ENCODE data around the gene PRAMEF14.
A peak's percentile ranks its signal among the peaks of the same experiment; 100 is the strongest.
"Not testable (repeated sequence)": the region's sequence is repeated elsewhere in the genome, so short reads cannot be mapped to it uniquely, and the experiment has no call there.

Gene PRAMEF14, protein sequence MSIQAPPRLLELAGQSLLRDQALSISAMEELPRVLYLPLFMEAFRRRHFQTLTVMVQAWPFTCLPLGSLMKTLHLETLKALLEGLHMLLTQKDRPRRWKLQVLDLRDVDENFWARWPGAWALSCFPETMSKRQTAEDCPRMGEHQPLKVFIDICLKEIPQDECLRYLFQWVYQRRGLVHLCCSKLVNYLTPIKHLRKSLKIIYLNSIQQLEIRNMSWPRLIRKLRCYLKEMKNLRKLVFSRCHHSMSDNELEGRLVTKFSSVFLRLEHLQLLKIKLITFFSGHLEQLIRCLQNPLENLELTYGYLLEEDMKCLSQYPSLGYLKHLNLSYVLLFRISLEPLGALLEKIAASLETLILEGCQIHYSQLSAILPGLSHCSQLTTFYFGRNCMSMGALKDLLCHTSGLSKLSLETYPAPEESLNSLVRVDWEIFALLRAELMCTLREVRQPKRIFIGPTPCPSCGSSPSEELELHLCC

GRCh38 chr1:13347034-13347433 is at the start of gene PRAMEF14:
Gene PRAMEF14, minus strand, starts transcription at chr1:13347134. Its CDS starts 1,820 bp downstream, at chr1:13345314.
- not testable (repeated sequence) for DNase-seq

DNA sequence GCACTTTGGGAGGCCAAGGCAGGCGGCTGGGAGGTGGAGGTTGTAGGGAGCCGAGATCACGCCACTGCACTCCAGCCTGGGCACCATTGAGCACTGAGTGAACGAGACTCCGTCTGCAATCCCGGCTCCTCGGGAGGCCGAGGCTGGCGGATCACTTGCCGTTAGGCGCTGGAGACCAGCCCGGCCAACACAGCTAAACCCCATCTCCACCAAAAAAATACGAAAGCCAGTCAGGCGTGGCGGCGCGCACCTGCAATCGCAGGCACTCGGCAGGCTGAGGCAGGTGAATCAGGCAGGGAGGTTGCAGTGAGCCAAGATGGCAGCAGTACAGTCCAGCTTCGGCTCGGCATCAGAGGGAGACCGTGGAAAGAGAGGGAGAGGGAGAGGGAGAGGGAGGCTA is 48.4 kb upstream of the PRAMEF14 start:
- DNase-seq: not testable (repeated sequence)

DNA sequence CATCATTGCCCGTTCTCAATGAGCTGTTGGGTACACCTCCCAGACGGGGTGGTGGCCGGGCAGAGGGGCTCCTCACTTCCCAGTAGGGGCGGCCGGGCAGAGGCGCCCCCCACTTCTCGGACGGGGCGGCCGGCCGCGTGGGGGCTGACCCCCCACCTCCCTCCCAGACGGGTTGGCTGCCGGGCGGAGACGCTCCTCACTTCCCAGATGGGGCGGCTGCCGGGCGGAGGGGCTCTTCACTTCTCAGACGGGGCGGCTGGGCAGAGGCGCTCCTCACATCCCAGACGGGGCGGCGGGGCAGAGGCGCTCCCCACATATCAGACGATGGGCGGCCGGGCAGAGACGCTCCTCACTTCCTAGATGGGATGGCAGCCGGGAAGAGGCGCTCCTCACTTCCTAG is 47.8 kb upstream of the PRAMEF14 start:
- DNase-seq: not testable (repeated sequence)

DNA sequence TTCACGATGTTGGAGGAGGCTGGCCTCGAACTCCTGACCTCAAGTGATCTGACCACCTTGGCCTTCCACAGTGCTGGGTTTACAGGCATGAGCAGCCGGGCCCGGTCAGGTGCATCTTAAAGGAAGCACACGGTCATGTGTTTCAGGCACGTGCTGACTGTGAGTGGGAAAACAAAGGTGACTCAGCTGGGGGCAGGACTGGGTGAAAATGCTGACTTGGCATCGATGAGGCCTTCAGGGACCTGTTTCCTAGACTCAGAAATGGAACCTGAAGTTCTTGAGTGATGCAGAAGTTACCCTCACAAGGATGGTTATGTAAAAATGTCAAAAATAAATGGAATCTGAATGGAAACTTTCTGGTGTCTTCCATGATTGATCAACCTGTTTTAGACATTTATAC is 46.1 kb upstream of the PRAMEF14 start:
- DNase-seq: not testable (repeated sequence)

- DNase-seq: not testable (repeated sequence)
Measured at GRCh38 chr1:13389332-13389731, 42.4 kb upstream of the PRAMEF14 start, which contains the start of gene PRAMEF17. Gene PRAMEF17, plus strand, starts transcription at chr1:13389632. Its CDS starts 26 bp downstream, at chr1:13389658.

DNA sequence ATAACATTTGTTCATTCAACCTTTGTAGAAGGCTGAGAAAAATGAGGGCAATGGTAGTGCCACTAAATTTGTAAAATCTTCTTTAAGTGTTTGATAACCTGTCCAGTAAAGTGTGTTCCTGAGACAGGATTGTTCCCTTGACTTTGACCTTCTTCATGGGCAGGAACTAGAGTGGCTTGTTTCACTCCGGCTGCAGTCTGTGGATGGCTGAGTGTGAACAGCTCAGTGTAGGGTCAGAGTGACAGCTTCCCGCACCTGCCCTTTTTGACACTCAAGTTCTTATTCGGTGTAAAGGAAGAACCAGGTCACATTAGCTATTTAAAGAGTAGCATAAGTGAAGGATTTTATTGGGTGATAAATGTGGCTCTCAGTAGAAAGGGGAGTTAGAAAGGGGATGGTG is 33.4 kb upstream of the PRAMEF14 start:
- not testable (repeated sequence) for DNase-seq

- DNase-seq: not testable (repeated sequence)
Measured at GRCh38 chr1:13378983-13379382, 32.0 kb upstream of the PRAMEF14 start.

- DNase-seq: not testable (repeated sequence)
Measured at GRCh38 chr1:13368544-13368943, 21.6 kb upstream of the PRAMEF14 start.

DNA sequence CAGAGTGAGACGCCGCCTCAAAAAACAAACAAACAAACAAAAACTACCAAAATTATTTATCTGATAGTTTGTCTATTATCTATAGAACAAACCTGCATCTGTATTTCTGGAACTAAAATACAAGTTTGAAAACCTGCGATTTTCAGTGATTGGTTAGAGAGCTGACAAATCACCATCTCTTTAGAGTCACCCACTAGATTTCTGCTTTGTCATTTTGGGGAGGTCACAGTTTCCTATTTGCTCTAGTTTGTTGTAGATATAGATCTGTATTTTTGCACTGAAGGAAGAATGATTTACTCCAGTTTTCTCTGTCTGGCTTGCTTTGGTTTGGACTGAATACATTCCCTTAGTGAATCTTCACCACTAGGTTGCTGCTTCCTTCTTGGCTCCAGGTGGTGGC is 19.6 kb upstream of the PRAMEF14 start:
- not testable (repeated sequence) for DNase-seq

DNA sequence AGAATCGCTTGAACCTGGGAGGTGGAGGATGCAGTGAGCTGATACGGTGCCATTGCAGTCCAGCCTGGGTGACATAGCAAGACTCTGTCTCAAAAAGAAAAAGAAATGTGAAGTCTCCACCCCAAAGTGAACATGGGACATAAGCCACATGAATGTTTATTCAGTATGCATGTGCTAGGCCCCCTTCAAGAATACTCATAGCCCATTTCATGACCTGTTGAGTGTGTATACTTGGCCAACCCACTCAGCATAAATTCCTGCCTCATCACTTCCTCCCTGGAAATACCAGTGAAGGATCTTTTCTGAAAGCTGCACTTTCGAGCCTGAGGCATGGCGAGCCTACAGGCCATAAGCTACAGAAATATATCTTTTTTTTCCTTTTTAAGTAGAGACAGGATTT is 18.0 kb upstream of the PRAMEF14 start:
- DNase-seq: not testable (repeated sequence)

DNA sequence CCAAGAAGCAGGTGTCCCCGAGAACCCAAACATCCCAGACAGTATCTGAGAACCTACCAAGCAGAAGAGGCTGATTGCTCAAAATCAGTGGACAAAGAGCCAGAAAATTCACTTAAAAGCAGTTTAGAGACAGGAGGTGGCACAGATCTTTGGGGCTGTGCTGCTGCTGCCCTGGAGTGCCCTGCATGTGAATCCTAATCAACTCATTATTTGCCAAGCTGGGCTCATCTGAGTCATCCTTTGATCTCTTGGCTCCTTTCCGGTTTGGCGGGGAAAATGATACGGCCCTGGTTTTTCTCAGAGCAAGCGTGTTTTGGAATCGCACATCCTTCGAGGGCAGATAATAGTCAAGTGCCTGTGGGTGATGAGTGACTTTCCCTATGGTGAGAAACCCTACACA is 15.4 kb upstream of the PRAMEF14 start:
- not testable (repeated sequence) for DNase-seq

DNA sequence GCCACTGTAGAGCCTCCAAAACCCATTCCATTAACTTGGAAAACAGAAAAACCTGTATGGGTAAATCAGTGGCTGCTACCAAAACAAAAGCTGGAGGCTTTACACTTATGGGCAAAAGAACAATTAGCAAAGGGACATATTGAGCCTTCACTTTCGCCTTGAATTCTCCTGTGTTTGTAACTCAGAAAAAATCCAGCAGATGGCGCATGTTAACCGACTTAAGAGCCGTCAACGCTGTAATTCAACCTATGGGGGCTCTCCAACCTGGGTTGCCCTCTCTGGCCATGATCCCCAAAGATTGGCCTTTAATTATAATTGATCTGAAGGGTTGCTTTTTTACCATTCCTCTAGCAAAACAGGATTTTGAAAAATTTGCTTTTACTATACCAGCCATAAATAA is 9.8 kb upstream of the PRAMEF14 start:
- peak; percentile 2 for DNase-seq

DNA sequence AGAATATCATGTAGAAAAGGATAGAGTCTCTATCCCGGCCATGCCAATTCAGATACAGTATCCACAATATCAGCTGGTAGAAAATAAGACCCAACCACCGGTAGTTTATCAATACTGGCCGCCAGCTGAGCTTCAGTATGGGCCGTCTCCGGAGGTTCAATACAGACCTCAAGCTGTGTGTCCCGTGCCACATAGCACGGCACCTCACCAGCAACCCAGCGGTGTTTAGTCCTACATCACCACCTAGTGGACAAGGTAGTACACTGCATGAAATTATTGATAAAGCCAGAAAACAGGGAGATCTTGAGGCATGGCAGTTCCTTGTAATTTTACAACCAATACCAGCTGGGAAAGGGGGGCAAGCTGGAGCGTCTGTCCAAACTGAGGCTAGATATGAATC is 7.5 kb upstream of the PRAMEF14 start:
- DNase-seq: not testable (repeated sequence)

DNA sequence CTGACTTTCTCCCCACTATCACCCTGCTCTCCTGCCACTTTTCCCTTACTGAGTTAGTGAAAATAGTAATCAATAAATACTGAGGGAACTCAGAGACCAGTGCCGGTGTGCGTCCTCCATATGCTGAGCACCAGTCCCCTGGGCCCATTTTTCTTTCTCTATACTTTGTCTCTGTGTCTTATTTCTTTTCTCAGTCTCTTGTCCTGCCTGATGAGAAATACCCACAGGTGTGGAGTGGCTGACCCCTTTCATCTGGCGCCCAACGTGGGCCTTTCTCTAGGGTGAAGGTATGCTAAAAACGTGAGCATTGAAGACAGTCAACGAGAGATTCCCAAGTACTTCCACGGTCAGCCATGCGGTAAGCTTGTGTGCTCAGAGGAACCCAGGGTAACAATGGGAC is 6.5 kb upstream of the PRAMEF14 start:
- not testable (repeated sequence) for DNase-seq

- not testable (repeated sequence) for DNase-seq
Measured at GRCh38 chr1:13342496-13342895, 4.4 kb downstream of the PRAMEF14 start.

DNA sequence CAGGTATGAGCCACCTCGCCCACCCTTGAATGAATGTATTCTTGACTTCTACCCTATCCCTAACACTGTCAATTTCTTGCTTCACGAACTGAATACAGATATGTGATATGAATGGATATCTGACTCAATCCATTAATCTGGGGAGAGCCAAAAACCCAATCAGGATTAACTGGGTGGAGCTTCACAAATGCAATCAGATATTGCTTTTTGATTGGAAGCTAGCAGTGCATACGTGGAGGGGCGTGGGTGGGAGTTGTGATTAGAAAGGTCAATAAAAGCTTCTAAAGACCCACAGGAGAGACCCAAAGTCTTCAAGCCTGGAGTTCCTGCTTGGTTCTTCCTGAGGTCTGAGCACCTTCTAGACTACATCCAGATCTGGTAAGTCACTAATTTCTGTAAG is 31.7 kb downstream of the PRAMEF14 start, which contains the start of gene PRAMEF15:
Gene PRAMEF15 (plus strand): TSS at position 301 of the 400 bp plus-strand sequence. CDS start 2,827 bp downstream, outside the sequence.
- DNase-seq: not testable (repeated sequence)

- DNase-seq: not testable (repeated sequence)
Measured at GRCh38 chr1:13303239-13303638, 43.7 kb downstream of the PRAMEF14 start, which contains the start of gene PRAMEF33. Gene PRAMEF33, plus strand, starts transcription at chr1:13303539. Its CDS starts 2,416 bp downstream, at chr1:13305955.

GRCh38 chr1:13302197-13302596 is 44.7 kb downstream of the PRAMEF14 start:
- DNase-seq: not testable (repeated sequence)

GRCh38 chr1:13298699-13299098 is 48.2 kb downstream of the PRAMEF14 start:
- not testable (repeated sequence) for DNase-seq

DNA sequence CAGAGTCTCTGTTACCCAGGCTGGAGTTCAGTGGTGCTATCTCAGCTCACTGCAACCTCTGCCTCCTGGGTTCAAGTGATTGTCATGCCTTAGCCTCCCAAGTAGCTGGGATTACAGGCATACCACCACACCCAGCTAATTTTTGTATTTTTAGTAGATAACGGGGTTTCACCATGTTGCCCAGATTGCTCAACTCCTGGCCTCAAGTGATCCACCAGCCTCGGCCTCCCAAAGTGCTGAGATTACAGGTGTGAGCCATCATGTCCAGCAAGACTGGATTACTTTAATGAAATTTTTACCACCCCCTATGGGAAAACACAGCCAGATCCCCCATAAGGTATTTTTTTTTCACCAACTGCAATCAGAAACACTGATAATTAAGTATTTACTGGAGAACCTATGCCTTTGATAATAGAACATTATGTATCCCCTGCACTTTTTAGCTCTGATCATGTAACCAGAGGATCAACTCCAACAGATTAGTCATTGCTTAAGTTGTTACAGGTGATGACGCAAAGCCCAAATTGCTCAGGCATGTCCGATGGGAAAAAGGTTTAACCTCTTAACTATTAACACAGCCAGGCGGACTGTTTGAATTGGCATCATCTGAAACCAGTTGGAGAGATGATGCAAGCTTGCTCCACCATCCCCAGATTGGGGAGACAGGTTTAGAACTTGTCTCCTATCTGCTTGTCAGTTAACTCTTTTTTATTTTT is 49.6 kb downstream of the PRAMEF14 start:
- DNase-seq: not testable (repeated sequence)
